ENCODE data around the gene SLC7A14. TPM values are rescaled to one million over a fixed set of nuclear protein-coding genes. Genes with fewer than 3 reads are reported as not detected.

SLC7A14 gene
- not detected for total RNA-seq
- total RNA-seq (2013), result not detected
- 0 to 0.06 (median 0) reads per million in 29 experiments for total RNA-seq

- Histone ChIP-seq H3K27ac (ENCODE audit: low read length) (no peak within 1 kb of the TSS), H3K4me1 (ENCODE audit: control insufficient read depth in 1 of 2, extremely low read depth in 1 of 2, insufficient read depth in 2 of 2, low read length in 2 of 2) (no peaks in the 10 kb centered on the region), H3K27me3 (replicated peaks in 1 of 2; ENCODE audit: control insufficient read depth in 2 of 2, extremely low read depth in 1 of 2, insufficient read depth in 2 of 2, low read length in 1 of 2) (peaks cover 8 to 22% of the 10 kb centered on the region in 2 experiments), H3K4me3 (ENCODE audit: control insufficient read depth in 1 of 2, extremely low read depth in 1 of 2, low read length in 1 of 2) (no peak within 1 kb of the TSS), H3K36me3 (ENCODE audit: control insufficient read depth in 2 of 2, extremely low read depth in 1 of 2, insufficient read depth in 1 of 2, low read length in 1 of 2) (no peaks in the 10 kb centered on the region), H3K9me3 (no peaks in the 10 kb centered on the region)
- peaks cover 53 to 55% of the 10 kb centered on the region in 2 donors for H3K27me3 Mint-ChIP-seq
- H3K27ac Mint-ChIP-seq, result no peak within 1 kb of the TSS
- H3K4me1 Mint-ChIP-seq, result peaks cover 0 to 4% (median 0%) of the 10 kb centered on the region in 3 donors
- ChIA-PET POLR2A (no interaction called here), CTCF (interaction anchor here in 1 of 2 donors (0.5 to 0.7 kb wide), 2 partner anchors 18 to 131 kb away, joined by 3 read pairs; no protein-coding TSS in a partner anchor)
- no peaks in the 10 kb centered on the region for H3K36me3 Mint-ChIP-seq
- ATAC-seq (replicated peaks in 1 of 4) (no peak), DNase-seq (no peak)
- WGBS (ENCODE audit: insufficient coverage), result 9% methylated on average over 7 of the region's 12 CpGs
- H3K9me3 Mint-ChIP-seq, result peaks cover 3 to 6% (median 4%) of the 10 kb centered on the region in 3 donors
- H3K4me3 Mint-ChIP-seq, result no peak within 1 kb of the TSS
Measured at GRCh38 chr3:170585937-170586310, at the start of gene SLC7A14. SLC7A14 (minus strand) TSS chr3:170586075; CDS start chr3:170526936, 59,139 bp downstream.

GRCh38 chr3:170635385-170635735, 49.5 kb upstream of the SLC7A14 start:
- H3K4me1 ChIP-seq (ENCODE audit: control insufficient read depth in 1 of 2, extremely low read depth in 1 of 2, insufficient read depth in 2 of 2, low read length in 2 of 2), result no peaks in the 10 kb centered on the region
- ATAC-seq (replicated peaks in 1 of 4), result no peak

GRCh38 chr3:170634663-170635384, 48.9 kb upstream of the SLC7A14 start:
- no peaks in the 10 kb centered on the region for H3K36me3 ChIP-seq (ENCODE audit: control insufficient read depth in 2 of 2, extremely low read depth in 1 of 2, insufficient read depth in 1 of 2, low read length in 1 of 2)
- no CpG with 5 or more reads among the region's 3 CpGs for WGBS (ENCODE audit: insufficient coverage)
- CTCF ChIA-PET, result no interaction called here
- H3K36me3 Mint-ChIP-seq, result no peaks in the 10 kb centered on the region
- no peak overlapping the region for H3K4me3 Mint-ChIP-seq
- no peak for DNase-seq
- no peaks in the 10 kb centered on the region for H3K4me1 Mint-ChIP-seq
- POLR2A ChIA-PET, result no interaction called here
- no peak overlapping the region for H3K4me3 ChIP-seq (ENCODE audit: control insufficient read depth in 1 of 2, extremely low read depth in 1 of 2, low read length in 1 of 2)
- H3K27me3 ChIP-seq (replicated peaks in 1 of 2; ENCODE audit: control insufficient read depth in 2 of 2, extremely low read depth in 1 of 2, insufficient read depth in 2 of 2, low read length in 1 of 2), result peaks cover 0 to 10% of the 10 kb centered on the region in 2 experiments
- H3K4me1 ChIP-seq (ENCODE audit: control insufficient read depth in 1 of 2, extremely low read depth in 1 of 2, insufficient read depth in 2 of 2, low read length in 2 of 2), result no peaks in the 10 kb centered on the region
- no peaks in the 10 kb centered on the region for H3K9me3 Mint-ChIP-seq
- H3K27ac Mint-ChIP-seq, result no peak overlapping the region
- no peak for ATAC-seq (replicated peaks in 1 of 4)
- H3K27me3 Mint-ChIP-seq, result peaks cover 3 to 23% of the 10 kb centered on the region in 2 donors
- no peak overlapping the region for H3K27ac ChIP-seq (ENCODE audit: low read length)
- H3K9me3 ChIP-seq, result no peaks in the 10 kb centered on the region

More at GRCh38 chr3:170635385-170635735, 49.5 kb upstream of the SLC7A14 start:
- no peak for DNase-seq
- Mint-ChIP-seq H3K4me1 (no peaks in the 10 kb centered on the region), H3K9me3 (no peaks in the 10 kb centered on the region), H3K27me3 (peaks cover 3 to 23% of the 10 kb centered on the region in 2 donors), H3K27ac (no peak overlapping the region), H3K36me3 (no peaks in the 10 kb centered on the region), H3K4me3 (no peak overlapping the region)
- ChIA-PET POLR2A (no interaction called here), CTCF (no interaction called here)
- Histone ChIP-seq H3K36me3 (ENCODE audit: control insufficient read depth in 2 of 2, extremely low read depth in 1 of 2, insufficient read depth in 1 of 2, low read length in 1 of 2) (no peaks in the 10 kb centered on the region), H3K27me3 (replicated peaks in 1 of 2; ENCODE audit: control insufficient read depth in 2 of 2, extremely low read depth in 1 of 2, insufficient read depth in 2 of 2, low read length in 1 of 2) (peaks cover 0 to 10% of the 10 kb centered on the region in 2 experiments), H3K27ac (ENCODE audit: low read length) (no peak overlapping the region), H3K4me3 (ENCODE audit: control insufficient read depth in 1 of 2, extremely low read depth in 1 of 2, low read length in 1 of 2) (no peak overlapping the region), H3K9me3 (no peaks in the 10 kb centered on the region)
- WGBS (ENCODE audit: insufficient coverage), result 56% methylated on average over 1 of the region's 2 CpGs

- WGBS (ENCODE audit: insufficient coverage), result 77% methylated on average over 2 of the region's 4 CpGs
Measured at GRCh38 chr3:170633573-170633972, 47.7 kb upstream of the SLC7A14 start.

GRCh38 chr3:170632780-170633179, 46.9 kb upstream of the SLC7A14 start:
- no peaks in the 10 kb centered on the region for H3K36me3 ChIP-seq (ENCODE audit: control insufficient read depth in 2 of 2, extremely low read depth in 1 of 2, insufficient read depth in 1 of 2, low read length in 1 of 2)
- H3K4me3 Mint-ChIP-seq, result no peak overlapping the region
- no peaks in the 10 kb centered on the region for H3K9me3 ChIP-seq
- ATAC-seq (replicated peaks in 1 of 4) (no peak), DNase-seq (no peak)
- WGBS (ENCODE audit: insufficient coverage), result no CpG with 5 or more reads among the region's 4 CpGs
- no peaks in the 10 kb centered on the region for H3K4me1 Mint-ChIP-seq
- H3K9me3 Mint-ChIP-seq, result no peaks in the 10 kb centered on the region
- no peaks in the 10 kb centered on the region for H3K4me1 ChIP-seq (ENCODE audit: control insufficient read depth in 1 of 2, extremely low read depth in 1 of 2, insufficient read depth in 2 of 2, low read length in 2 of 2)
- no peak overlapping the region for H3K4me3 ChIP-seq (ENCODE audit: control insufficient read depth in 1 of 2, extremely low read depth in 1 of 2, low read length in 1 of 2)
- no peak overlapping the region for H3K27ac ChIP-seq (ENCODE audit: low read length)
- H3K36me3 Mint-ChIP-seq, result no peaks in the 10 kb centered on the region
- POLR2A ChIA-PET, result no interaction called here
- CTCF ChIA-PET, result no interaction called here
- H3K27me3 ChIP-seq (replicated peaks in 1 of 2; ENCODE audit: control insufficient read depth in 2 of 2, extremely low read depth in 1 of 2, insufficient read depth in 2 of 2, low read length in 1 of 2), result peaks cover 0 to 10% of the 10 kb centered on the region in 2 experiments
- H3K27me3 Mint-ChIP-seq, result peaks cover 11 to 27% of the 10 kb centered on the region in 2 donors
- no peak overlapping the region for H3K27ac Mint-ChIP-seq

More at GRCh38 chr3:170633573-170633972, 47.7 kb upstream of the SLC7A14 start:
- no peaks in the 10 kb centered on the region for H3K9me3 Mint-ChIP-seq
- no peak for DNase-seq
- no peak overlapping the region for H3K27ac ChIP-seq (ENCODE audit: low read length)
- no peak overlapping the region for H3K27ac Mint-ChIP-seq
- ATAC-seq (replicated peaks in 1 of 4), result no peak
- no peaks in the 10 kb centered on the region for H3K4me1 ChIP-seq (ENCODE audit: control insufficient read depth in 1 of 2, extremely low read depth in 1 of 2, insufficient read depth in 2 of 2, low read length in 2 of 2)
- peaks cover 11 to 27% of the 10 kb centered on the region in 2 donors for H3K27me3 Mint-ChIP-seq
- no peaks in the 10 kb centered on the region for H3K36me3 Mint-ChIP-seq
- H3K9me3 ChIP-seq, result no peaks in the 10 kb centered on the region
- POLR2A ChIA-PET, result no interaction called here
- H3K4me3 ChIP-seq (ENCODE audit: control insufficient read depth in 1 of 2, extremely low read depth in 1 of 2, low read length in 1 of 2), result no peak overlapping the region
- CTCF ChIA-PET, result no interaction called here
- no peaks in the 10 kb centered on the region for H3K36me3 ChIP-seq (ENCODE audit: control insufficient read depth in 2 of 2, extremely low read depth in 1 of 2, insufficient read depth in 1 of 2, low read length in 1 of 2)
- peaks cover 0 to 10% of the 10 kb centered on the region in 2 experiments for H3K27me3 ChIP-seq (replicated peaks in 1 of 2; ENCODE audit: control insufficient read depth in 2 of 2, extremely low read depth in 1 of 2, insufficient read depth in 2 of 2, low read length in 1 of 2)
- no peak overlapping the region for H3K4me3 Mint-ChIP-seq
- H3K4me1 Mint-ChIP-seq, result no peaks in the 10 kb centered on the region

GRCh38 chr3:170631755-170632488, 46.0 kb upstream of the SLC7A14 start:
- Mint-ChIP-seq H3K27me3 (peaks cover 11 to 24% of the 10 kb centered on the region in 2 donors), H3K27ac (no peak overlapping the region), H3K36me3 (no peaks in the 10 kb centered on the region), H3K4me3 (no peak overlapping the region), H3K4me1 (no peaks in the 10 kb centered on the region), H3K9me3 (no peaks in the 10 kb centered on the region)
- Histone ChIP-seq H3K4me3 (ENCODE audit: control insufficient read depth in 1 of 2, extremely low read depth in 1 of 2, low read length in 1 of 2) (no peak overlapping the region), H3K9me3 (no peaks in the 10 kb centered on the region), H3K36me3 (ENCODE audit: control insufficient read depth in 2 of 2, extremely low read depth in 1 of 2, insufficient read depth in 1 of 2, low read length in 1 of 2) (no peaks in the 10 kb centered on the region), H3K27me3 (replicated peaks in 1 of 2; ENCODE audit: control insufficient read depth in 2 of 2, extremely low read depth in 1 of 2, insufficient read depth in 2 of 2, low read length in 1 of 2) (peaks cover 0 to 13% of the 10 kb centered on the region in 2 experiments), H3K27ac (ENCODE audit: low read length) (no peak overlapping the region), H3K4me1 (ENCODE audit: control insufficient read depth in 1 of 2, extremely low read depth in 1 of 2, insufficient read depth in 2 of 2, low read length in 2 of 2) (no peaks in the 10 kb centered on the region)
- ATAC-seq (replicated peaks in 1 of 4), result no peak
- ChIA-PET CTCF (no interaction called here), POLR2A (no interaction called here)
- 94% methylated on average over 6 of the region's 7 CpGs for WGBS (ENCODE audit: insufficient coverage)
- DNase-seq, result no peak
